ENCODE results near the gene CCSAP.
"Not testable (repeated sequence)": the region's sequence is repeated elsewhere in the genome, so short reads cannot be mapped to it uniquely, and the experiment has no call there.

The CCSAP gene

GRCh38 chr1:229364207-229365065 lies 21.6 kb upstream of the CCSAP start:
- no peak for DNase-seq (ENCODE audit: low read depth)

DNA sequence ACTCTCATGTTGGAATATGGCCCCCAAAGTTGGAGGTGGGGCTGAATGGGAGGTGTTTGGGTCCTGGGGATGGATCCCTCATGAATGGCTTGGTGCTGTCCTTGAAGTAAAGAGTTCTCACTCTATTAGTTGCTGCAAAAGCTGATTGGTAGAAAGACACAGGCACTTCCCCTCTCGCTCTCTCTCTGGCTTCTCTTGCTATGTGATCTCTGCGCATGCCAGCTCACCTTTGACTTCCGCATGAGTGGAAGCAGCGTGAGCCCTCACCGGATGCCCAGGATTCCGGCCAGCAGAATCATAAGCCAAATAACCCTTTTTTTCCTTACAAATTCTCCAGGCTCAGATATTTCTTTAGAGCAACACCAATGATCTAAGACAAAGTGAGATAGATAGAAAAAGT lies 20.9 kb upstream of the CCSAP start:
- DNase-seq (ENCODE audit: low read depth): no peak

- no peak for DNase-seq (ENCODE audit: low read depth)
These were observed 17.6 kb upstream of the CCSAP start for GRCh38 chr1:229360420-229360819.

DNA sequence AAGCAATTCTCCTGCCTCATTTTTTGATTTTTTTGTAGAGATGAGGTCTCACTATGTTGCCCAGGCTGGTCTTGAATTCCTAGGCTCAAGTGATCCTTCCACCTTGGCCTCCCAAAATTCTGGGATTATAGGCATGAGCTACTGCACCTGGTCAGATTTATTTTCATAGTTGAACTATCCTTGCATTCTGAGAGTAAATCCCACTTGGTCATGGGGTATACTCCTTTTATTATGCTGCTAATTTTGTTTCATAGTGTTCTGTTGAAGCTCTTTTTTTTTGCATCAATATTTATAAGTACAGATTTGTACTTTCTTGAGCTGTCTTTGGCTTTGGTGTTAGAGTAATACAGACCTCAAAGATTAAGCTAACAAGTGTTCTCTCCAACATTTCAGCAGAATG lies 12.8 kb upstream of the CCSAP start:
- no peak for DNase-seq (ENCODE audit: low read depth)

DNA sequence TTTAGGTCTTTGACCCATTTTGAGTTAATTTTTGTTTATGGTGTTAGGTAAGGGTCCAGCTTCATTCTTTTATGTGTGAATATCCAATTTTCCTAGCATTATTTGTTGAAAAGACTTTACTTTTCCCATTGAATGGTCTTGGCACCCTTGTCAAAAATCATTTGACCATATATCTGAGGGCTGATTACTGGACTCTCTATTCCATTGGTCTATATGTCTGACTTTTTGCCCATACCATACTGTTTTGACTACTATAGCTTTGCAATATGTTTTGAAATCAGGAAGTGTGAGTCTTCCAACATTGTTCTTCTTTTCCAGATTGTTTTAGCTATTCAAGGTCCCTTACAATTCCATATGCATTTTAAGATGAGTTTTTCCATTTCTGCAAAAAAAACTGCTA lies 11.4 kb upstream of the CCSAP start:
- DNase-seq (ENCODE audit: low read depth): no peak

- DNase-seq (ENCODE audit: low read depth): no peak
These were observed 10.1 kb upstream of the CCSAP start for GRCh38 chr1:229352975-229353374.

DNA sequence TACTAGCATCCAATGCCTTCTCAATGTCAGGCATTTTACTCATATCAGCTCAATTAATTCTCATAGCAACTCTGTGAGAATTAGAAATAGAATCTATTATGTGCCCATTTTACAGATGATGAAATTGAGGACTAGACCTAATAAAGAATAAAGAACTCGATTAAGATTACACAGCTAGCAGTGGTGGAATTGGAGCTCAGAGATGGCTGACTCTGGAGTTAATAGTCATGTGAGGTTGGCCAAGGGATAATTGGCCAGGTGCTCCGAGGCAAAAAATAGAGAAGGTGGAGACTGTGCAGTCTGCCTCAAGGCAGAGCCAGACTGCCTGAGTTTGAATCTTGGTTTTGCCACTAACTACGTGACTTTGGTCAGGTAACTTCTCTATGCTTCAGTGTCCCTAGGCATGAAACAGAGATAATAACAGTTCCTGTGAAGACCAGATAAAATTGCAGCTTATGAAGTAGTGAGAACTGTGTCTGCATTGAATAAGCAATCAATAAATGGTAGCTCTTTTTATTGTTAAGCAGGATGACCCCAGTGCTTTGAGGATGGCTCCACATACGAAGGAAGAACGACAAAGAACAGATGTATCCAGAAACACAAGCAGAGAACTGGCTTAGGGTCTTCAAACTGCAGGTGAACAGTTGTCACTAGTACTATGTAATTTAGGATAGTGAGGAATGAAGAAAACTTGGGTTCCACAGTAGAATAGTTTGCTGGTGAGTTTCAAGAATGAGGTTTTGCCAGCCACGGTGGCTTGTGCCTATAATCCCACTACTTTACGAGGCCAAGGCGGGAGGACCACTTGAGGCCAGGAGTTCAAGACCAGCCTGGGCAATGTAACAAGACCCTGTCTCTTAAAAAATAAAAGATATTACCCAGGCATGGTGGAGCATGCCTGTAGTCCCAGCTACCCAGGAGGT lies 6.9 kb upstream of the CCSAP start:
- no peak for DNase-seq (ENCODE audit: low read depth)

DNA sequence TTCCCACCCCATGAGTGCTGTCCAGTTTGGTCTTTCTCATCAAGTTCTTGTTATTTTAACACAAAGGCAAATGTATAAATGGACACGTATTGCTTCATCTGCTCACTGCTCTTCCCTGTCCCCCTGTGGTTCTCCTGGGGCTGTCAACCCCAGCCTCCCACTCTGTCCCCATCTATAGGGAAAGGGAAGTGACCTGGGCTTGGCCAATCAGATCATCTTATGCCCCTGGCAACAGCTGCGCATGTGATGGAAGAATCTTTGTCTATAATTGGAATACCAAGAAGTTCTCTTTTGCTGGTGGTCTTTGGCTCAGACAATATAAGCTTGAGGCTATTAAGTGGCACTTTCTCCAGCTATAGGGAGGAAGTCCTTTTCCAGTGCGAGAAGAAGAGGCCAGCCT lies 4.7 kb upstream of the CCSAP start:
- DNase-seq (ENCODE audit: low read depth): no peak

GRCh38 chr1:229344937-229345684 lies 2.3 kb upstream of the CCSAP start:
- DNase-seq (ENCODE audit: low read depth): no peak

DNA sequence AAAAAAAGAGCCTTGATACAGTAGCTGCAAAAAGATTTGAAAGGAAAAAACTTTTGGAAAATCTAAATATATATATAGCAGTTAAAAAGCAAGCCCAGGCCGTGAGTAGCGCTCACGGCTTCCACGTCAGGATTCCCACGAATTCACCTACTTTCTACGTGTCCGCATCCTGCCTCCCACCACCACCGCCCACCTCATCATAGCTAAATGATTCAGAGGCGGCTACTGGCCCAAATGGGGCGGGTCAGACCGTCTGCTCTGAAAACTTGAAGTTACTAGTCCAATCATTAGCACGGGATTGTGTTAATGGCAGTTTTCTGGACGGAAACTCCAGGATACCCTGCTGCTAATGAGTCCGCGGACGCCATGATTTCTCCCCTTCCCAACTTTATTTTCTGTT lies 1.3 kb upstream of the CCSAP start:
- no peak for DNase-seq (ENCODE audit: low read depth)

GRCh38 chr1:229341774-229342655 lies 832 bp downstream of the CCSAP start:
- peak; percentile 48 for DNase-seq (ENCODE audit: low read depth)

DNA sequence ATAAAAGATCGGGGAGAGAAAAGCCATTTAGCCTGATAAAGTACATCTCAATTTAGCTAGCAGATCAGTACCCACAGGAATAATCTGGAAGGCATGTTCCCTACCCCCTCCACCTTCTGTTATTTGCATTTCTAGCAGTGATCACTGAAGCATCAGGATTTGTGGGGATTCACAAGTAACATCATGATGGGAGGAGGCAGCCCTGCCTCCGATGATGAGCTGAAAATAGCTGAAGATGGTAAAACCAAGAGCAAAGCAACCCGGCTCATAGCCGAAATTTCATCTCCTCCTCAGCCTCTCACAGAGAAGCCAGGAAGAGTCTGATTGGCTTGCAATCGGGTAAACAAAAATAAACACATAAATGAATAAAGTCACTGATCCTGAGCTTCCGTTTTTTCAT lies 2.4 kb downstream of the CCSAP start:
- no peak for DNase-seq (ENCODE audit: low read depth)

DNA sequence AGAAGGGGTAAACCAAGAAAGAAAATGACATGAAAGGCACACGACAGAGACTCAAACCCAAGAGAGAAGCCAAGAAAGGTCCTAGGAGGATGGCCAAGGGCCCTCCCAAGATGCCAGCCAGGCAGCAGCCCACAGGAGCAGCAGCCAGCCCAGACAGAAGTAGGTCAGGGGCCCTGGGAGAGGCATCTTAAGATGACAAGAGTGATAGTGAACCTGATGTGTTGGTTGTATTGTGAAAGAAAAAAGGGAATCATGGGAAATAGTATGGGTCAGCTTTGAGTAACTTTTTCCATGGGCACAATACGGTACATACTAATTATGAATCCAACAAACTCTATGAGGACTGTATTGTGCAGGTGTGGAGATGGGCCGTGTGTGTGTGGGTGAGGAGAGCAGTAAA lies 3.3 kb downstream of the CCSAP start:
- DNase-seq (ENCODE audit: low read depth): no peak

DNA sequence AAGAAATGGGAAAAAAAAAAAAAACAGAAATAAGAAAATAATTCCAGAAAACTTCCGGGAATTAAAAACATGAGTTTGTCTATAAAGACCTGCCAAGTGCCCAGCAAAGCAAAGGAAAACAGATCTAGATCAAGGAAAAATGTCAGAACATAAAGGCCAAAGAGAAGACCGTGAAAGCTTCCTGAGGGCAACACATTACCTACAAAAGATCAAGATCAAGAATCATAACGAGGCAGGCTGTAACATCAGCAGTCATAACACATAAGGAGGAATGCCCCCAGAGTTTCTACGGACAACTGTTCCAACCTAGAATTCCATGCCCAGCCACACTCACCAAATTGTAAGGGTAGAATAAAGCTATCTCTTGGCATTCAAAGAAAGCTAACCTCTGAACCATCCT lies 3.8 kb downstream of the CCSAP start:
- DNase-seq (ENCODE audit: low read depth): no peak

GRCh38 chr1:229336345-229336744 lies 6.5 kb downstream of the CCSAP start:
- DNase-seq (ENCODE audit: low read depth): no peak

DNA sequence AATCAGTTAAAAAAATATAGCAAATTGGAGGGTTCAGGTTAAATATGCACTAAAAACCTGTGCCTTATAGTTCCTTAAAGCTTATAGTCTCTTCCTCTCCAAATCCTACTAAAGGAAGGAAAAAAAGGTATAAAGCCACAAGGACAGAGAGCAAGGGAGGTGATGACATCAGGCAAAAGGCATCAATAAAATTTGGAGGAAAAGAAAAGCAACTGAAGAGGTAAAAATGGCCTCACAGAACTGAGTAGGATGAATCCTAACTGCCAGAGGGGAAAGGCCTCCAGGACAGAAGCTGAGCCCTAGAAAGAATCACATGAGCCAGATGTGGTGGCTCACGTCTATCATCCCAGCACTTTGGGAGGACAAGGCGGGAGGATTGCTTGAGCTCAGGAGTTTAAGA lies 8.1 kb downstream of the CCSAP start:
- no peak for DNase-seq (ENCODE audit: low read depth)

DNA sequence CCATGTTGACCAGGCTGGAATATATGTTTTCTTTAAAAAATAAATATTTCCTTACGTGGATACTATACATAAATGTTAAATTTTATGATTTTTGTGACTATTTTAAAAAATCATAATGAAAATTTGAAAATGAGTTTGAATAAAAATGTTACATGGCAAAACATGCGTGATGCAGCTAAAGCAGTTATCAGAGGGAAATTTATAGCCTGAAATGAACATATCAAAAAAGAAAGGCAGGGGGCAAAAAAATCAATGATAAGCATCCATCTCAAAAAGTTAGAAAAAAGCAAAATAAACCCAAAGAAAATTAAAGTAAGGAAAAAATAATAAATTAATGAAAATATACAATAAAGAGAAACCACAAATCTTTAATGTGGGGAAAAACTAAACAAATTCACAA lies 8.6 kb downstream of the CCSAP start:
- DNase-seq (ENCODE audit: low read depth): no peak

GRCh38 chr1:229328598-229329362 lies 14.1 kb downstream of the CCSAP start:
- DNase-seq (ENCODE audit: low read depth): no peak

- not testable (repeated sequence) for DNase-seq (ENCODE audit: low read depth)
These were observed 15.1 kb downstream of the CCSAP start for GRCh38 chr1:229327765-229328164.

- DNase-seq (ENCODE audit: low read depth): no peak
These were observed 16.2 kb downstream of the CCSAP start for GRCh38 chr1:229326601-229327000.

Measured in stimulated activated CD8-positive, alpha-beta memory T cell treated with anti-CD3 and anti-CD28 coated beads, Interleukin-7, amount 100 ng/mL, for 24 hours (primary cell).